Measurements from ENCODE around the gene RXRB. TPM values are rescaled to one million over a fixed set of nuclear protein-coding genes. Genes with fewer than 3 reads are reported as not detected.

The RXRB gene
- total RNA-seq, 1 experiment from 2014 or later = 30.4 TPM

DNA sequence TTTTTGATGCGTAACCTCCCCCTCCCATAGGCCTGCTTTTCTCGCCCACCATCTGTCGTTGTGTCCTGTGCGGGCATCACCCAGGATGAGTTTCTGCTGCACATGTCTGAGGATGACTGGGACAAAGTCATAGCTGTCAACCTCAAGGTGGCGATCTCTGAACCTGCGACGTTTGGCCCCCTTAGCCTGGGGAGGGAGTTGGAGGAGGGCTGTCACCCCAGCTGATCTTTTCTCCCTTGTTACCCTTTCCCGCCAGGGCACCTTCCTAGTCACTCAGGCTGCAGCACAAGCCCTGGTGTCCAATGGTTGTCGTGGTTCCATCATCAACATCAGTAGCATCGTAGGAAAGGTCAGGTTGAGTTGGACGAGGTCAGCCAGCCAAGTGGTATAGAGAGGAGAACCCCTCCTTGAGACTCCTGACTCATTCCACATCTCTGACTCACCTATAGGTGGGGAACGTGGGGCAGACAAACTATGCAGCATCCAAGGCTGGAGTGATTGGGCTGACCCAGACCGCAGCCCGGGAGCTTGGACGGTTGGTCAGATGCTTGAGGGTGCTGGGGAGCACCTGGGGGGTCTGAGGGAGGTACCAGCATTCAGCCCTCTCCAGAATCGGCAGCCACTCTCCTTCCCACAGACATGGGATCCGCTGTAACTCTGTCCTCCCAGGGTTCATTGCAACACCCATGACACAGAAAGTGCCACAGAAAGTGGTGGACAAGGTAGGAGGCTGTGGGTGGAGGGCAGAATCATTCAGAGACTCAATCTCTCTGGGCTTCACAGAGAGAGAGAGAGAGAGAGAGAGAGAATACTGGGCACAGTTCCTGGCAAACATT, 4.9 kb upstream of the RXRB start:
- Mint-ChIP-seq H3K4me3 (ENCODE audit: unreplicated experiment) (peak overlapping the region; percentile 90), H3K9me3 (ENCODE audit: unreplicated experiment) (no peaks in the 10 kb centered on the region), H3K4me1 (ENCODE audit: low read depth, unreplicated experiment) (peaks cover 31% of the 10 kb centered on the region), H3K36me3 (ENCODE audit: insufficient read depth, unreplicated experiment) (peaks cover 80% of the 10 kb centered on the region), H3K27ac (ENCODE audit: unreplicated experiment) (peak overlapping the region; percentile 90), H3K27me3 (ENCODE audit: insufficient read depth, unreplicated experiment) (no peaks in the 10 kb centered on the region)
- Histone ChIP-seq H3K4me3 (ENCODE audit: low read depth, low read length) (peak overlapping the region; percentile 69), H3K36me3 (ENCODE audit: control insufficient read depth, insufficient read depth, low read length) (peaks cover 17% of the 10 kb centered on the region), H3K4me1 (peaks cover 22% of the 10 kb centered on the region), H3K9me3 (no peaks in the 10 kb centered on the region), H3K27me3 (replicated peaks; ENCODE audit: control insufficient read depth, insufficient read depth, low read length) (no peaks in the 10 kb centered on the region)
- POLR2A ChIA-PET = interaction anchor here (0.5 to 1.6 kb wide), 2 partner anchors 234 to 235 kb away, joined by 4 to 16 read pairs; no protein-coding TSS in a partner anchor
- intact Hi-C loops (cut with micrococcal nuclease; ENCODE audit: unreplicated experiment) = loop anchor here (1.0 kb wide), 1 partner anchor 43 kb away; no protein-coding TSS in a partner anchor
- TF ChIP-seq, protein P1, sequence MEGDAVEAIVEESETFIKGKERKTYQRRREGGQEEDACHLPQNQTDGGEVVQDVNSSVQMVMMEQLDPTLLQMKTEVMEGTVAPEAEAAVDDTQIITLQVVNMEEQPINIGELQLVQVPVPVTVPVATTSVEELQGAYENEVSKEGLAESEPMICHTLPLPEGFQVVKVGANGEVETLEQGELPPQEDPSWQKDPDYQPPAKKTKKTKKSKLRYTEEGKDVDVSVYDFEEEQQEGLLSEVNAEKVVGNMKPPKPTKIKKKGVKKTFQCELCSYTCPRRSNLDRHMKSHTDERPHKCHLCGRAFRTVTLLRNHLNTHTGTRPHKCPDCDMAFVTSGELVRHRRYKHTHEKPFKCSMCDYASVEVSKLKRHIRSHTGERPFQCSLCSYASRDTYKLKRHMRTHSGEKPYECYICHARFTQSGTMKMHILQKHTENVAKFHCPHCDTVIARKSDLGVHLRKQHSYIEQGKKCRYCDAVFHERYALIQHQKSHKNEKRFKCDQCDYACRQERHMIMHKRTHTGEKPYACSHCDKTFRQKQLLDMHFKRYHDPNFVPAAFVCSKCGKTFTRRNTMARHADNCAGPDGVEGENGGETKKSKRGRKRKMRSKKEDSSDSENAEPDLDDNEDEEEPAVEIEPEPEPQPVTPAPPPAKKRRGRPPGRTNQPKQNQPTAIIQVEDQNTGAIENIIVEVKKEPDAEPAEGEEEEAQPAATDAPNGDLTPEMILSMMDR (IDR thresholded peaks at IDR 0.05; ENCODE audit: insufficient read depth in 1 of 2, low read depth in 1 of 2, low read length in 1 of 2, severe bottlenecking in 1 of 2, unreplicated experiment in 1 of 2) = no peak
- no TSS peak for BruUV-seq (replicated peaks)
- DNase-seq = peak in 1 of 2 experiments; percentile 39
- CTCF ChIA-PET = interaction anchor here (1.0 to 1.6 kb wide), 2 partner anchors 43 to 221 kb away, joined by 7 to 11 read pairs; no protein-coding TSS in a partner anchor

DNA sequence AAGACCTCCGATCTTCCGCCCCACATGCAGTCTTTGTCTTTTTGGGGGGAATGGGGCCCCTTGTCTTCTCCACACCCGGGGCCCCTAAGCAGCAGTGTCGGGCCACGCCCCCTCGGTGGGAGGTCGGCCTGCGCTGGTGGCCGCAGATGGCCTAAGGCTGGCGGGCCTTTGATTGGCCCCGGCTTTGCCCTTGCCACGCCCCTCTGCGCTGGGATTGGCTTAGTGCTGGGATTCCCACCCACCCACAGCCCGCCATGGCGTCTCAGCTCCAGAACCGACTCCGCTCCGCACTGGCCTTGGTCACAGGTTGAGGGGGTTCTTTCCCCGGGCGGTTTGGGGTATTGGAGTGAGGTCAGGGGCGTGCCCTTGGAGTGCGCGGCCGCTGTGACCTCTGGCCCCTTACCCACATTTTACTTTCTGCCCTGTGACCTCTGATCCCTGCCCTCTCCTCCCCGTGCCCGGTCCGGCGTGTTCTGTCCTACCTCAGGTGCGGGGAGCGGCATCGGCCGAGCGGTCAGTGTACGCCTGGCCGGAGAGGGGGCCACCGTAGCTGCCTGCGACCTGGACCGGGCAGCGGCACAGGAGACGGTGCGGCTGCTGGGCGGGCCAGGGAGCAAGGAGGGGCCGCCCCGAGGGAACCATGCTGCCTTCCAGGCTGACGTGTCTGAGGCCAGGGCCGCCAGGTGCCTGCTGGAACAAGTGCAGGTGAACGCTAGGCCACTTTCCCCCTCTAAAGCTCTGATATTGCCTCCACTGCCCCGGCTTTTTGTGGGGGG, 4.1 kb upstream of the RXRB start, which contains the start of gene HSD17B8:
Gene HSD17B8 (plus strand): TSS at position 241 of the 776 bp plus-strand sequence. CDS start 14 bp downstream, at position 255.
- Histone ChIP-seq H3K4me3 (ENCODE audit: low read depth, low read length) (peak within 1 kb of the TSS; percentile 69), H3K27me3 (replicated peaks; ENCODE audit: control insufficient read depth, insufficient read depth, low read length) (no peaks in the 10 kb centered on the region), H3K4me1 (peaks cover 22% of the 10 kb centered on the region), H3K9me3 (no peaks in the 10 kb centered on the region), H3K36me3 (ENCODE audit: control insufficient read depth, insufficient read depth, low read length) (peaks cover 13% of the 10 kb centered on the region)
- Mint-ChIP-seq H3K4me3 (ENCODE audit: unreplicated experiment) (peak within 1 kb of the TSS; percentile 90), H3K9me3 (ENCODE audit: unreplicated experiment) (no peaks in the 10 kb centered on the region), H3K27me3 (ENCODE audit: insufficient read depth, unreplicated experiment) (no peaks in the 10 kb centered on the region), H3K27ac (ENCODE audit: unreplicated experiment) (peak within 1 kb of the TSS; percentile 90), H3K4me1 (ENCODE audit: low read depth, unreplicated experiment) (peaks cover 31% of the 10 kb centered on the region), H3K36me3 (ENCODE audit: insufficient read depth, unreplicated experiment) (peaks cover 74% of the 10 kb centered on the region)
- BruUV-seq (replicated peaks) = no TSS peak
- DNase-seq = peak; percentile 93
- CTCF ChIA-PET = interaction anchor here (1.0 to 1.6 kb wide), 3 partner anchors 44 to 271 kb away, joined by 7 to 11 read pairs (median 7); no protein-coding TSS in a partner anchor
- intact Hi-C loops (cut with micrococcal nuclease; ENCODE audit: unreplicated experiment) = loop anchor here (1.0 kb wide), 1 partner anchor 44 kb away; no protein-coding TSS in a partner anchor
- POLR2A ChIA-PET = interaction anchor here (0.7 to 1.6 kb wide), 3 partner anchors 84 to 1701 kb away, joined by 3 to 16 read pairs (median 9); partner anchors contain the start of gene WDR46
- TF ChIP-seq, protein P1 (IDR thresholded peaks at IDR 0.05; ENCODE audit: insufficient read depth in 1 of 2, low read depth in 1 of 2, low read length in 1 of 2, severe bottlenecking in 1 of 2, unreplicated experiment in 1 of 2) = no peak

DNA sequence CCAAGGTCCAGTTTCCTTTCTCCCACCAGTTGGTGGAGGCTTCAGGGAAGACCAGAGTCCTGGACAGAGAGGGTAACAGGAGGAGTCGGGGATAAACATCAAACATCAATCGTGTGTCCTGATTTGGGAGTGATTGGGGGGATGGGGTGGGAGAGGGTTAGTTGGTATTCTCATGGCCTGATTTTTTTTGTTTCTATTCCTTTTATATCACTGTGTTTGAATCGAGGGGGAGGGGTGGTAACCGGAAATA, 3.6 kb upstream of the RXRB start:
- TF ChIP-seq, protein P1 (IDR thresholded peaks at IDR 0.05; ENCODE audit: insufficient read depth in 1 of 2, low read depth in 1 of 2, low read length in 1 of 2, severe bottlenecking in 1 of 2, unreplicated experiment in 1 of 2) = no peak
- Mint-ChIP-seq H3K4me1 (ENCODE audit: low read depth, unreplicated experiment) (peaks cover 33% of the 10 kb centered on the region), H3K9me3 (ENCODE audit: unreplicated experiment) (no peaks in the 10 kb centered on the region), H3K27me3 (ENCODE audit: insufficient read depth, unreplicated experiment) (no peaks in the 10 kb centered on the region), H3K27ac (ENCODE audit: unreplicated experiment) (no peak overlapping the region), H3K36me3 (ENCODE audit: insufficient read depth, unreplicated experiment) (peaks cover 69% of the 10 kb centered on the region), H3K4me3 (ENCODE audit: unreplicated experiment) (peak overlapping the region; percentile 90)
- POLR2A ChIA-PET = interaction anchor here (0.7 to 1.6 kb wide), 3 partner anchors 85 to 1701 kb away, joined by 3 to 16 read pairs (median 9); partner anchors contain the start of gene WDR46
- H3K4me1 ChIP-seq = peaks cover 22% of the 10 kb centered on the region
- DNase-seq = no peak
- no peaks in the 10 kb centered on the region for H3K27me3 ChIP-seq (replicated peaks; ENCODE audit: control insufficient read depth, insufficient read depth, low read length)
- CTCF ChIA-PET = interaction anchor here (1.0 to 1.6 kb wide), 2 partner anchors 44 to 271 kb away, joined by 7 to 11 read pairs; no protein-coding TSS in a partner anchor
- H3K4me3 ChIP-seq (ENCODE audit: low read depth, low read length) = no peak overlapping the region
- intact Hi-C loops (cut with micrococcal nuclease; ENCODE audit: unreplicated experiment) = no loop called here
- H3K36me3 ChIP-seq (ENCODE audit: control insufficient read depth, insufficient read depth, low read length) = peaks cover 13% of the 10 kb centered on the region
- H3K9me3 ChIP-seq = no peaks in the 10 kb centered on the region
- BruUV-seq (replicated peaks) = no TSS peak
